GM19099 (cell line): Measurements from ENCODE around the gene CCDC92.

Source experiments
- POLR2A ChIP-seq: IDR thresholded peaks from 3 replicates; pipeline ENCODE4 v1.6.1; 2011; ENCODE audit warnings: low read depth; ENCODE audit not compliant: insufficient read length; ENCODE audit errors: extremely low read depth

Gene CCDC92

GRCh38 chr12:123905319-123905925 is 67.2 kb downstream of the CCDC92 start:
- TF ChIP-seq POLR2A, result no peak

- TF ChIP-seq POLR2A, result no peak
These were observed 69.1 kb downstream of the CCDC92 start for GRCh38 chr12:123903301-123904065.

- TF ChIP-seq POLR2A, result no peak
These were observed 69.8 kb downstream of the CCDC92 start for GRCh38 chr12:123902821-123903220.

GRCh38 chr12:123900871-123901376 is 71.7 kb downstream of the CCDC92 start:
- no peak for TF ChIP-seq POLR2A

- TF ChIP-seq POLR2A, result no peak
These were observed 73.3 kb downstream of the CCDC92 start for GRCh38 chr12:123899368-123899767.

- no peak for TF ChIP-seq POLR2A
These were observed 74.0 kb downstream of the CCDC92 start for GRCh38 chr12:123898673-123899072.

GRCh38 chr12:123897221-123897620 is 75.4 kb downstream of the CCDC92 start:
- no peak for TF ChIP-seq POLR2A

GRCh38 chr12:123896767-123897166 is 75.9 kb downstream of the CCDC92 start:
- no peak for TF ChIP-seq POLR2A

- TF ChIP-seq POLR2A, result no peak
These were observed 77.2 kb downstream of the CCDC92 start for GRCh38 chr12:123895451-123895850.

GRCh38 chr12:123894823-123895345 is 77.7 kb downstream of the CCDC92 start:
- TF ChIP-seq POLR2A, result no peak

- TF ChIP-seq POLR2A, result no peak
These were observed 79.4 kb downstream of the CCDC92 start for GRCh38 chr12:123893276-123893675.

- no peak for TF ChIP-seq POLR2A
These were observed 79.8 kb downstream of the CCDC92 start for GRCh38 chr12:123892853-123893252.

GRCh38 chr12:123892180-123892559 is 80.5 kb downstream of the CCDC92 start:
- no peak for TF ChIP-seq POLR2A

GRCh38 chr12:123891516-123892179 is 81.0 kb downstream of the CCDC92 start:
- TF ChIP-seq POLR2A, result no peak

GRCh38 chr12:123891011-123891410 is 81.6 kb downstream of the CCDC92 start:
- TF ChIP-seq POLR2A, result no peak

- no peak for TF ChIP-seq POLR2A
These were observed 82.1 kb downstream of the CCDC92 start for GRCh38 chr12:123890536-123890902.

- no peak for TF ChIP-seq POLR2A
These were observed 82.6 kb downstream of the CCDC92 start for GRCh38 chr12:123889848-123890535.
